ENCODE measurements around the gene HEYL. TPM values are rescaled to one million over a fixed set of nuclear protein-coding genes. Genes with fewer than 3 reads are reported as not detected.
A peak's percentile ranks its signal among the peaks of the same experiment; 100 is the strongest.

HEYL gene
- total RNA-seq (2014; rRNA removed; shearing (Covaris generic)) (not detected in 2 replicates), polyA plus RNA-seq (2016; fragmentation: Nextera tagmentation; extraction: Ambion mirVana) (not detected in 2 replicates)

DNA sequence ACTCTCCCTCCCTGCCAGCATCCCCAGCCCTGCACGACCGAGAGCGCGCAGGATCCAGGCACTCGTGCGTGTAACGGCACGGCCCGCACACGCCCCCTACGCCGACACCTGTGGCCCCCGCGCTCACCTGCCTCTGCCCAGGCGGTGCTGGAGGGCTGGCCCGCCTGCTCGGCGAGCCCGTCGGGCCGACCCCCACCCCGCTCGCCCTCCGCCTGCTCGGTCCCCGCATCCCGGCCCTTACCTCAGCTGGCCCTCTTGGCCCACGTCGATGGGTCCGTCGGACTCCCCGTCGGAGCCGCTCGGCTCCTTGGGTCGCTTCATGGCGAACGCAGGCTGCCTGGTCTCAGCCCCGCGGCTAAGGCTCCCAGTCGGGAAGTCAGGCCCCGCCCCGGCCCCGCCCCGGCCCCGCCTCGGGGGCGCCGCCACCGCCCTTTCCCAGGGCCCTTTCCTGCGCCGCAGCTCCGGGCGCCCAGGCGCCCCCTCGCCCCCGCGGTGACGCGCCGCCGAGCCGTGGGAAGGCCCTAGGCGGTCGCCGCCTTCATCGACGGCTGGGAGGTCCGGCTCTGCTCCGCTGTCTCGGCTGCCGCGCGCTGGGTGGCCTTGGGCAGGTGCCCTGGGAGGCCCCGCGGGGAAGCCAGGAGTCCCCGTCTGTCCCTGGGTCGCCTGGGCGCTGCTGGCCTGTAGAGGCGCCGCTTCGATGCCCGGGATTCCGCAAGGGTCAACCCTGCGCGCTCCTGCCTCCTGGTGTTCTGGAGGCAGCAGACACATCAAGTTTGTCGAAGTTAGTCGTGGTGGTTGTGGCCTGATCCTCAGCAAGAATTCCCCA is at the start of gene HEYL:
Gene HEYL, minus strand, starts transcription at position 339 of the 826 bp plus-strand sequence. Its CDS starts 18 bp downstream, at position 321.
- peak; percentile 59 for DNase-seq
- H3F3A ChIP-seq (ENCODE audit: insufficient read depth): no peaks in the 10 kb centered on the region
- no peaks in the 10 kb centered on the region for H3K9me2 ChIP-seq (ENCODE audit: insufficient read depth)
- peak within 1 kb of the TSS; percentile 48 for H3K4me2 ChIP-seq (ENCODE audit: unreplicated experiment)
- H4K20me1 ChIP-seq (ENCODE audit: insufficient read depth): no peaks in the 10 kb centered on the region
- peak within 1 kb of the TSS; percentile 56 for H2AFZ ChIP-seq
- in situ Hi-C loops (cut with MboI): no loop called here
- peaks cover 11% of the 10 kb centered on the region for H3K4me1 ChIP-seq (ENCODE audit: insufficient read depth)
- 20 to 29% methylated on average over 47 to 80 of the region's 88 CpGs for WGBS, 2 experiments (ENCODE audit: low coverage in 1 of 2, low lambda C conversion rate in 2 of 2, missing lambda C conversion rate in 2 of 2)
- H3K4me3 ChIP-seq: peak within 1 kb of the TSS; percentile 32; the same call in 1 of the 2 replicates
- H3K79me2 ChIP-seq (ENCODE audit: insufficient read depth): no peaks in the 10 kb centered on the region
- H3K27ac ChIP-seq: no peak within 1 kb of the TSS
- no peak within 1 kb of the TSS for H3K9ac ChIP-seq
- TF ChIP-seq EZH2phosphoT487 (IDR thresholded peaks at IDR 0.05; ENCODE audit: insufficient read depth, low read depth): no peak
- TF ChIP-seq EZH2 (IDR thresholded peaks at IDR 0.05; ENCODE audit: insufficient read depth, poor library complexity, severe bottlenecking): no peak
- no peaks in the 10 kb centered on the region for H3K36me3 ChIP-seq (ENCODE audit: low read depth)
- no peaks in the 10 kb centered on the region for H3K9me3 ChIP-seq (ENCODE audit: low read depth)
- peaks cover 2% of the 10 kb centered on the region; the same call in 1 of the 2 replicates for H3K27me3 ChIP-seq (replicated peaks; ENCODE audit: insufficient read depth)

- Histone ChIP-seq H4K20me1 (ENCODE audit: insufficient read depth) (no peaks in the 10 kb centered on the region), H3K4me3 (no peak overlapping the region), H3K9me3 (ENCODE audit: low read depth) (no peaks in the 10 kb centered on the region), H3K79me2 (ENCODE audit: insufficient read depth) (no peaks in the 10 kb centered on the region), H3K4me1 (ENCODE audit: insufficient read depth) (no peaks in the 10 kb centered on the region), H3K4me2 (ENCODE audit: unreplicated experiment) (no peak overlapping the region), H3K27me3 (replicated peaks; ENCODE audit: insufficient read depth) (peaks cover 89% of the 10 kb centered on the region), H3K36me3 (ENCODE audit: low read depth) (no peaks in the 10 kb centered on the region), H2AFZ (no peak overlapping the region), H3F3A (ENCODE audit: insufficient read depth) (no peaks in the 10 kb centered on the region), H3K27ac (no peak overlapping the region), H3K9ac (no peak overlapping the region), H3K9me2 (ENCODE audit: insufficient read depth) (no peaks in the 10 kb centered on the region)
- in situ Hi-C loops (cut with MboI): no loop called here
- no peak for DNase-seq
- WGBS, 2 experiments (ENCODE audit: low coverage in 1 of 2, low lambda C conversion rate in 2 of 2, missing lambda C conversion rate in 2 of 2): 86 to 89% methylated on average over 2 of the region's 2 CpGs
- TF ChIP-seq EZH2phosphoT487 (IDR thresholded peaks at IDR 0.05; ENCODE audit: insufficient read depth, low read depth) (no peak), EZH2 (IDR thresholded peaks at IDR 0.05; ENCODE audit: insufficient read depth, poor library complexity, severe bottlenecking) (no peak)
Measured at GRCh38 chr1:39689214-39689613, 49.8 kb upstream of the HEYL start.

DNA sequence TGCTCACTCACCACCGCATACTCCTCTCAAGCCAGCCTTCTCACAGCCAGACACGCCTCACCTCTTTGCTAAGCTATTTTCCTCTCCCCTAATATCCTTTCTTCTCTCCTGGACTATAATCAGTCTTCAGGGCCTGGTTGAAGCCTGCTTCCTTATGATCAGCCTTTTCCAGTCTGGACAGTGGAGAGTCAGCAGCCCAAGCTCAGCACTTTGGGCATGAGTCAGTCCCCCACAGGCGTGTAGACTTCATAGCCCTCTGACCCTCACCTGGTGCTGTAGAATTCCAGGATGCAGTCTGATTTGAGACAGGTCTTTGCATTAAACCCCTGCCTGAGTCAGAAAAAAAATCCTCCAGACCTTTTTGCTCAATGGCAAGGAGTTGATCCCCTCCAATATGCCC is 49.3 kb upstream of the HEYL start:
- Histone ChIP-seq H3K79me2 (ENCODE audit: insufficient read depth) (no peaks in the 10 kb centered on the region), H3K4me3 (no peak overlapping the region), H2AFZ (no peak overlapping the region), H3K9ac (no peak overlapping the region), H3F3A (ENCODE audit: insufficient read depth) (no peaks in the 10 kb centered on the region), H3K27ac (no peak overlapping the region), H3K36me3 (ENCODE audit: low read depth) (no peaks in the 10 kb centered on the region), H3K9me3 (ENCODE audit: low read depth) (no peaks in the 10 kb centered on the region), H3K4me1 (ENCODE audit: insufficient read depth) (no peaks in the 10 kb centered on the region), H3K27me3 (replicated peaks; ENCODE audit: insufficient read depth) (peaks cover 86% of the 10 kb centered on the region), H4K20me1 (ENCODE audit: insufficient read depth) (no peaks in the 10 kb centered on the region), H3K4me2 (ENCODE audit: unreplicated experiment) (no peak overlapping the region), H3K9me2 (ENCODE audit: insufficient read depth) (no peaks in the 10 kb centered on the region)
- 58 to 63% methylated on average over 3 of the region's 3 CpGs for WGBS, 2 experiments (ENCODE audit: low coverage in 1 of 2, low lambda C conversion rate in 2 of 2, missing lambda C conversion rate in 2 of 2)
- in situ Hi-C loops (cut with MboI): no loop called here
- peak; percentile 29 for DNase-seq
- no peak for TF ChIP-seq EZH2phosphoT487 (IDR thresholded peaks at IDR 0.05; ENCODE audit: insufficient read depth, low read depth)
- no peak for TF ChIP-seq EZH2 (IDR thresholded peaks at IDR 0.05; ENCODE audit: insufficient read depth, poor library complexity, severe bottlenecking)

DNA sequence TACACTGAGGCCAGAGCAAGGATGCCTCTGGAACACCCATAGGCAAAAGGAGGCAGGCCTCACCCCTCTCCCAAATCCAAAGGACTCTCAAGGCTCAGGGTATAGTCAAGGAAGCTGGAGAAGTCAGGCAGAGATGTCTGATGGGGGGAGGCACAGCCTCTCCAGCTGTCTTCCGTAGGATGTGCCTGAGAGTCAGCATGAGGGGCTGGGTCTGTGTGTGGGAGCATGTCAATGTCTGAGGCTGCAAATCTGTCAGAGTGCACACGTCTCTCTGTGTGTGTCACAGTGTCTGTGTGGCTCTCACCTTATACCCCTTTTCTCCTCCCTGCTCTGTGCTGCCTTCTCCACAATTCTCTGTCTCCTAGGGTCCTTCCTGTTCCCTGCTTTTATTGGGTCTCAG is 47.8 kb upstream of the HEYL start:
- in situ Hi-C loops (cut with MboI): no loop called here
- Histone ChIP-seq H3K79me2 (ENCODE audit: insufficient read depth) (no peaks in the 10 kb centered on the region), H3K36me3 (ENCODE audit: low read depth) (no peaks in the 10 kb centered on the region), H3K4me2 (ENCODE audit: unreplicated experiment) (no peak overlapping the region), H3K9me2 (ENCODE audit: insufficient read depth) (no peaks in the 10 kb centered on the region), H3F3A (ENCODE audit: insufficient read depth) (no peaks in the 10 kb centered on the region), H3K9me3 (ENCODE audit: low read depth) (no peaks in the 10 kb centered on the region), H3K4me1 (ENCODE audit: insufficient read depth) (no peaks in the 10 kb centered on the region), H2AFZ (no peak overlapping the region), H3K27me3 (replicated peaks; ENCODE audit: insufficient read depth) (peaks cover 85% of the 10 kb centered on the region), H3K27ac (no peak overlapping the region), H4K20me1 (ENCODE audit: insufficient read depth) (no peaks in the 10 kb centered on the region), H3K4me3 (no peak overlapping the region), H3K9ac (no peak overlapping the region)
- no peak for TF ChIP-seq EZH2phosphoT487 (IDR thresholded peaks at IDR 0.05; ENCODE audit: insufficient read depth, low read depth)
- no peak for TF ChIP-seq EZH2 (IDR thresholded peaks at IDR 0.05; ENCODE audit: insufficient read depth, poor library complexity, severe bottlenecking)
- no peak for DNase-seq
- 25 to 28% methylated on average over 2 of the region's 2 CpGs for WGBS, 2 experiments (ENCODE audit: low coverage in 1 of 2, low lambda C conversion rate in 2 of 2, missing lambda C conversion rate in 2 of 2)
